Hematopoietic multipotent progenitor cell (in vitro differentiated cells): ENCODE results near the gene SCGB3A2. TPM values are rescaled to one million over a fixed set of nuclear protein-coding genes. Genes with fewer than 3 reads are reported as not detected.
A peak's percentile ranks its signal among the peaks of the same experiment; 100 is the strongest.
"Not testable (repeated sequence)": the region's sequence is repeated elsewhere in the genome, so short reads cannot be mapped to it uniquely, and the experiment has no call there.

Source experiments
- DNase-seq, 3 donors: peaks; one replicate each; pipeline ENCODE4 v3.0.0-alpha.2; 2011 to 2015; ENCODE audit warnings: low read depth in 2 of 3, low spot score in 2 of 3
- total RNA-seq: library from RNA; depleted of rRNA; stranded (reverse); fragments of >200 nt; gene quantifications from one replicate; pipeline ENCODE4 v1.2.3, GENCODE V29; 2012

SCGB3A2 gene
- total RNA-seq, 1 donor = not detected

GRCh38 chr5:147860641-147861025 lies 17.9 kb upstream of the SCGB3A2 start:
- no peak for DNase-seq

- no peak for DNase-seq
Measured at GRCh38 chr5:147863454-147864158, 14.9 kb upstream of the SCGB3A2 start.

GRCh38 chr5:147869112-147869511 lies 9.4 kb upstream of the SCGB3A2 start:
- DNase-seq = no peak

- not testable (repeated sequence) for DNase-seq
Measured at GRCh38 chr5:147869892-147870291, 8.6 kb upstream of the SCGB3A2 start.

GRCh38 chr5:147871980-147872549 lies 6.4 kb upstream of the SCGB3A2 start:
- DNase-seq = not testable (repeated sequence)

GRCh38 chr5:147872744-147873435 lies 5.6 kb upstream of the SCGB3A2 start:
- not testable (repeated sequence) for DNase-seq

- not testable (repeated sequence) for DNase-seq
Measured at GRCh38 chr5:147874118-147874875, 4.2 kb upstream of the SCGB3A2 start.

GRCh38 chr5:147874910-147875367 lies 3.6 kb upstream of the SCGB3A2 start:
- DNase-seq = no peak

GRCh38 chr5:147876141-147876540 lies 2.4 kb upstream of the SCGB3A2 start:
- DNase-seq = no peak

GRCh38 chr5:147876626-147877025 lies 1.9 kb upstream of the SCGB3A2 start:
- DNase-seq = no peak

- no peak for DNase-seq
Measured at GRCh38 chr5:147879784-147880183, 1.3 kb downstream of the SCGB3A2 start.

GRCh38 chr5:147880487-147880886 lies 2.0 kb downstream of the SCGB3A2 start:
- DNase-seq = no peak

GRCh38 chr5:147882586-147883313 lies 4.2 kb downstream of the SCGB3A2 start:
- no peak for DNase-seq

- peak in 2 of 3 donors; percentile 50 to 72 for DNase-seq
Measured at GRCh38 chr5:147887026-147887627, 8.6 kb downstream of the SCGB3A2 start.

GRCh38 chr5:147887930-147888329 lies 9.4 kb downstream of the SCGB3A2 start:
- no peak for DNase-seq

- no peak for DNase-seq
Measured at GRCh38 chr5:147892696-147893296, 14.3 kb downstream of the SCGB3A2 start.

GRCh38 chr5:147893820-147894219 lies 15.3 kb downstream of the SCGB3A2 start:
- no peak for DNase-seq

- no peak for DNase-seq
Measured at GRCh38 chr5:147895864-147896263, 17.4 kb downstream of the SCGB3A2 start.

GRCh38 chr5:147898875-147899401 lies 20.4 kb downstream of the SCGB3A2 start:
- DNase-seq = no peak
